Stimulated activated CD8-positive, alpha-beta memory T cell treated with anti-CD3 and anti-CD28 coated beads, Interleukin-15, amount 100 ng/mL, for 48 hours (primary cell): ENCODE data around the gene MAOB.

ENCODE experiments used
- DNase-seq, 2 donors: peaks; one replicate each; pipeline ENCODE4 v3.0.0-alpha.2; 2020; ENCODE audit warnings: low read depth in 2 of 2

The MAOB gene

GRCh38 chrX:43860646-43861370 lies 21.4 kb downstream of the MAOB start:
- DNase-seq = no peak

- no peak for DNase-seq
Observed at GRCh38 chrX:43853225-43853828, 28.9 kb downstream of the MAOB start.

- DNase-seq = no peak
Observed at GRCh38 chrX:43850629-43851028, 31.6 kb downstream of the MAOB start.

GRCh38 chrX:43849173-43849572 lies 33.1 kb downstream of the MAOB start:
- DNase-seq = no peak

GRCh38 chrX:43847352-43847751 lies 34.9 kb downstream of the MAOB start:
- no peak for DNase-seq

GRCh38 chrX:43846558-43846957 lies 35.7 kb downstream of the MAOB start:
- no peak for DNase-seq

GRCh38 chrX:43845776-43846175 lies 36.5 kb downstream of the MAOB start:
- no peak for DNase-seq

GRCh38 chrX:43840265-43840664 lies 42.0 kb downstream of the MAOB start:
- no peak for DNase-seq

- no peak for DNase-seq
Observed at GRCh38 chrX:43836435-43837184, 45.6 kb downstream of the MAOB start.

- no peak for DNase-seq
Observed at GRCh38 chrX:43835559-43835958, 46.7 kb downstream of the MAOB start.

GRCh38 chrX:43827791-43828190 lies 54.5 kb downstream of the MAOB start:
- no peak for DNase-seq

- DNase-seq = no peak
Observed at GRCh38 chrX:43822014-43822413, 60.2 kb downstream of the MAOB start.

- DNase-seq = no peak
Observed at GRCh38 chrX:43817444-43817843, 64.8 kb downstream of the MAOB start.

- DNase-seq = no peak
Observed at GRCh38 chrX:43815209-43815608, 67.0 kb downstream of the MAOB start.

GRCh38 chrX:43813898-43814297 lies 68.4 kb downstream of the MAOB start:
- no peak for DNase-seq

GRCh38 chrX:43813319-43813718 lies 68.9 kb downstream of the MAOB start:
- no peak for DNase-seq

GRCh38 chrX:43809463-43809862 lies 72.8 kb downstream of the MAOB start:
- no peak for DNase-seq

- no peak for DNase-seq
Observed at GRCh38 chrX:43808231-43808630, 74.0 kb downstream of the MAOB start.

GRCh38 chrX:43805579-43805978 lies 76.7 kb downstream of the MAOB start:
- no peak for DNase-seq

GRCh38 chrX:43804021-43804420 lies 78.2 kb downstream of the MAOB start:
- DNase-seq = no peak

GRCh38 chrX:43785930-43786591 lies 96.2 kb downstream of the MAOB start:
- DNase-seq = no peak

- no peak for DNase-seq
Observed at GRCh38 chrX:43758044-43758443, 124.2 kb downstream of the MAOB start.
